Panc1 (cell line): ENCODE measurements around the gene UQCC2. TPM values are rescaled to one million over a fixed set of nuclear protein-coding genes. Genes with fewer than 3 reads are reported as not detected.

Source experiments
- ATAC-seq: fragments of 200-7000 bp; cut with Tn5 transposase; 2 replicates; pipeline ENCODE4 v1.9.1; 2020; ENCODE audit warnings: mild to moderate bottlenecking, moderate library complexity
- BruUV-seq: library from RNA; stranded (reverse); fragments of 400-500 nt; replicated peaks from 2 replicates; lab custom pipeline; 2021; lab: Mats Ljungman, UMichigan
- CTCF ChIA-PET: fragments of 300-600 bp; sonication (Branson Sonifier 250); formaldehyde crosslinking; loops from one replicate; lab custom pipeline; 2022; ENCODE audit warnings: antibody characterized with exemption; lab: Charles Lee
- POLR2A ChIA-PET: fragments of 300-600 bp; sonication (Branson Sonifier 250); formaldehyde crosslinking; loops from one replicate; lab custom pipeline; 2022; ENCODE audit warnings: antibody characterized with exemption; lab: Charles Lee
- DNase-seq: peaks from one replicate; pipeline ENCODE4 v3.0.0-alpha.2; 2010; ENCODE audit warnings: low read depth, low spot score
- H3K27ac ChIP-seq: 2 replicates; pipeline ENCODE4 v1.5.1; 2011; ENCODE audit warnings: mild to moderate bottlenecking, low read length, inconsistent platforms
- H3K27me3 ChIP-seq: fragments of 200-500 bp; sonication (Bioruptor generic); 2 replicates; pipeline ENCODE4 v1.6.0; 2014; ENCODE audit warnings: low read length, inconsistent platforms; ENCODE audit not compliant: control insufficient read depth, insufficient read depth
- H3K36me3 ChIP-seq: fragments of 200-500 bp; sonication (Bioruptor generic); 2 replicates; pipeline ENCODE4 v1.5.1; 2014; ENCODE audit warnings: inconsistent platforms, mild to moderate bottlenecking, low read length, moderate library complexity; ENCODE audit not compliant: control insufficient read depth, insufficient read depth
- H3K4me1 ChIP-seq: 2 replicates; pipeline ENCODE4 v1.5.1; 2011; ENCODE audit warnings: inconsistent platforms, mild to moderate bottlenecking, low read length, moderate library complexity; ENCODE audit not compliant: control insufficient read depth, insufficient read depth
- H3K4me3 ChIP-seq, 2 experiments: 2 replicates each; pipeline ENCODE4 v1.5.1; 2011 to 2012; ENCODE audit warnings: low read depth in 2 of 2, low read length in 2 of 2, mild to moderate bottlenecking in 2 of 2, inconsistent platforms in 1 of 2, moderate library complexity in 1 of 2
- H3K9me3 ChIP-seq: fragments of 200-500 bp; sonication (Bioruptor generic); 2 replicates; pipeline ENCODE4 v1.5.1; 2014; ENCODE audit warnings: low read depth, mild to moderate bottlenecking, inconsistent platforms, low read length, moderate library complexity; ENCODE audit not compliant: control insufficient read depth, insufficient read depth
- POLR2AphosphoS5 ChIP-seq: IDR thresholded peaks from 2 replicates; pipeline ENCODE4 v1.6.1; 2012; ENCODE audit warnings: mild to moderate bottlenecking, low read depth, low read length, moderate library complexity
- REST ChIP-seq, 2 experiments: IDR thresholded peaks; 2 replicates each; pipeline ENCODE4 v1.6.1; 2011 to 2012; ENCODE audit warnings: low read depth in 2 of 2, control low read depth in 1 of 2, low read length in 1 of 2, mild to moderate bottlenecking in 1 of 2, moderate library complexity in 1 of 2; ENCODE audit not compliant: insufficient read depth in 1 of 2
- SIN3A ChIP-seq: IDR thresholded peaks from 2 replicates; pipeline ENCODE4 v1.6.1; 2012; ENCODE audit warnings: low read depth, mild to moderate bottlenecking, low read length, moderate library complexity, borderline replicate concordance; ENCODE audit not compliant: insufficient read depth
- TCF7L2 ChIP-seq: IDR thresholded peaks from 2 replicates; pipeline ENCODE4 v1.6.1; 2011; ENCODE audit warnings: mild to moderate bottlenecking, low read depth, low read length, inconsistent platforms
- in situ Hi-C: cut with HindIII; loops from 2 replicates; pipeline ENCODE4 v1.10.0; 2016; ENCODE audit warnings: low sequenced_read_pairs, low pct_unique_long_range_greater_than_20kb
- intact Hi-C: fragments of 100-400 bp; cut with micrococcal nuclease; formaldehyde crosslinking; loops from one replicate; pipeline ENCODE4 v1.10.0; 2022; ENCODE audit not compliant: unreplicated experiment
- total RNA-seq: library from RNA; stranded (reverse); gene quantifications from one replicate; pipeline ENCODE4 v1.2.1, GENCODE V29; 2021; ENCODE audit not compliant: unreplicated experiment
- TF ChIP-seq, protein P1 (sequence below): fragments of 450-650 bp; IDR thresholded peaks from 2 replicates; pipeline ENCODE4 v1.5.1; 2017; ENCODE audit warnings: mild to moderate bottlenecking

Gene UQCC2
- total RNA-seq, 1 experiment from 2014 or later = 135 TPM

DNA sequence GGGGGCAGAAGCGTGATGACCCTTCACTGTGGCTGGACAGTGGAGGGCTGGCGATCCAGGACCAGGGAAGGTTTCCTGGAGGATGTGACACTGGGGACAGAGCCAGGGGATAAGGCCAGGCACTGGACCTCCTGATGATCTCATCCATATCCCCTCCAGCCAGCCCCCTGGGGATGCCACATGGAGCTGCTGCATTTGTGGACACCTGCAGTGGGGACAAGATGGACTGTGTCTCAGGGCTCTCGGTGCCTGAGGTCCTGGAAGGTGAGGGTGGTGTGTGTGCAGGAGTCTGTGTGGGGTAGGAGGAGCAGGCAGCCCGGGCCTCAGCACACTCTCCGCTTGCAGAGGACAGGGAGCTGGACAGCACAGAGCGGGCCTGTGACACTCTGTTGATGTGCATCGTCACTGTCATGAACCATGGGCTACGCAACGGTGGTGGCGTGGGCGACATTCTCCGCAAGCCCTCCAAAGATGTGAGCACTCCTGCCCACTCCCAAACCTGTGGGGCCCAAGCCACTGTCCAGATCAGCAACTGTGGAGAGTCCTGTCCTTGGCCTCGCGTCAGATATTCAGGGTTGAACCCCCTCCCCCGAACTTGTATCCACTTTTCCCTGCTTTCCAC is 19.9 kb downstream of the UQCC2 start:
- DNase-seq = no peak
- Histone ChIP-seq H3K4me1 (peaks cover 32% of the 10 kb centered on the region), H3K27ac (no peak overlapping the region; the same call in 1 of the 2 replicates), H3K27me3 (no peaks in the 10 kb centered on the region), H3K4me3 (no peak overlapping the region), H3K9me3 (no peaks in the 10 kb centered on the region), H3K36me3 (0 out of 2 replicates have a peak, but pooled peaks cover 2% of the 10 kb centered on the region)
- ChIA-PET POLR2A (no interaction called here), CTCF (no interaction called here)
- no peak for TF ChIP-seq REST (IDR thresholded peaks at IDR 0.05; ENCODE audit: insufficient read depth in 1 of 2, low read depth in 2 of 2, low read length in 1 of 2)
- TF ChIP-seq, protein P1, sequence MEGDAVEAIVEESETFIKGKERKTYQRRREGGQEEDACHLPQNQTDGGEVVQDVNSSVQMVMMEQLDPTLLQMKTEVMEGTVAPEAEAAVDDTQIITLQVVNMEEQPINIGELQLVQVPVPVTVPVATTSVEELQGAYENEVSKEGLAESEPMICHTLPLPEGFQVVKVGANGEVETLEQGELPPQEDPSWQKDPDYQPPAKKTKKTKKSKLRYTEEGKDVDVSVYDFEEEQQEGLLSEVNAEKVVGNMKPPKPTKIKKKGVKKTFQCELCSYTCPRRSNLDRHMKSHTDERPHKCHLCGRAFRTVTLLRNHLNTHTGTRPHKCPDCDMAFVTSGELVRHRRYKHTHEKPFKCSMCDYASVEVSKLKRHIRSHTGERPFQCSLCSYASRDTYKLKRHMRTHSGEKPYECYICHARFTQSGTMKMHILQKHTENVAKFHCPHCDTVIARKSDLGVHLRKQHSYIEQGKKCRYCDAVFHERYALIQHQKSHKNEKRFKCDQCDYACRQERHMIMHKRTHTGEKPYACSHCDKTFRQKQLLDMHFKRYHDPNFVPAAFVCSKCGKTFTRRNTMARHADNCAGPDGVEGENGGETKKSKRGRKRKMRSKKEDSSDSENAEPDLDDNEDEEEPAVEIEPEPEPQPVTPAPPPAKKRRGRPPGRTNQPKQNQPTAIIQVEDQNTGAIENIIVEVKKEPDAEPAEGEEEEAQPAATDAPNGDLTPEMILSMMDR = no peak
- TF ChIP-seq POLR2AphosphoS5 = no peak
- TF ChIP-seq SIN3A = no peak
- no peak for TF ChIP-seq TCF7L2
- ATAC-seq = no peak
- no TSS peak for BruUV-seq
- in situ Hi-C loops (no loop called here), intact Hi-C loops (no loop called here)

DNA sequence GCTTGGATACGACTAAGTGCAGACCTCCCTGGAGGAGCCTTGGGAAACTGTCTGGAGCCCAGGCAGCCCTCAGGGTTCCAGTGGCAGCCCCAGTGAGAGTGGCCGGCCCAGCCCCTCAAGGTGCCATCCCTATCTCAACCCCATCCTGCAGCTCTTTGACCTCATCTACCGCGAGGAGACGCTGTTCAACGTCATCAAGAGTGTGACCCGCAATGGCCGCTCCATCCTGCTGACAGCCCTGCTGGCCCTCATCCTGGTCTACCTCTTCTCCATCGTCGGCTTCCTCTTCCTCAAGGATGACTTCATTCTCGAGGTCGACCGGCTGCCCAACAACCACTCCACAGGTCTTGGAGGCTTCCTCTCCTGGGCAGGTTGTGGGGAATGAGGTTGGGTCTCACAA is 20.7 kb downstream of the UQCC2 start:
- intact Hi-C loops = no loop called here
- Histone ChIP-seq H3K27ac (no peak overlapping the region), H3K4me1 (peaks cover 27% of the 10 kb centered on the region), H3K27me3 (no peaks in the 10 kb centered on the region), H3K36me3 (0 out of 2 replicates have a peak, but pooled peaks cover 2% of the 10 kb centered on the region), H3K9me3 (no peaks in the 10 kb centered on the region), H3K4me3 (no peak overlapping the region)
- POLR2A ChIA-PET = no interaction called here
- ATAC-seq (no peak), DNase-seq (no peak)
- no peak for TF ChIP-seq TCF7L2
- TF ChIP-seq SIN3A = no peak
- no TSS peak for BruUV-seq
- in situ Hi-C loops = no loop called here
- CTCF ChIA-PET = interaction anchor here (1.3 kb wide), 1 partner anchor 10 kb away, joined by 6 read pairs; no protein-coding TSS in a partner anchor

DNA sequence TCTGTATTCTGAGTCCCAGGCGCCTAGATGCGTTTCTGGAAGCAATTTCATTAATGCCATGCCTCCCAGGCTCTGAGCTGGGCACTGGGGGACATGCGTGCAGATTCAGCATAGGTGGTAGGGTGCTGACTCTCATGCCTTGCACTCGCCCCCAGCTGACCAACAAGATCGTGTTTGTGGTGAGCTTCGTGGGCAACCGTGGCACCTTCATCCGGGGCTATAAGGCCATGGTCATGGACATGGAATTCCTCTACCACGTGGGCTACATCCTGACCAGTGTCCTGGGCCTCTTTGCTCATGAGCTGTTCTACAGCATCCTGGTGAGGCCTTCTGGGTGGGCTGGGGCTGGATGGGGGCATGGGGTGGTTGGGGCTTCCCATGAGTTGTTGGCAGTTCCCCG is 21.6 kb downstream of the UQCC2 start:
- BruUV-seq = no TSS peak
- H3K4me1 ChIP-seq = peaks cover 23% of the 10 kb centered on the region
- ChIA-PET CTCF (interaction anchor here (1.3 kb wide), 1 partner anchor 11 kb away, joined by 6 read pairs; no protein-coding TSS in a partner anchor), POLR2A (no interaction called here)
- TF ChIP-seq REST (IDR thresholded peaks at IDR 0.05; ENCODE audit: insufficient read depth in 1 of 2, low read depth in 2 of 2, low read length in 1 of 2) = no peak
- TF ChIP-seq TCF7L2 = no peak
- TF ChIP-seq SIN3A = no peak
- no peak for TF ChIP-seq POLR2AphosphoS5
- TF ChIP-seq, protein P1 = no peak
- intact Hi-C loops (no loop called here), in situ Hi-C loops (no loop called here)
- H3K27me3 ChIP-seq = no peaks in the 10 kb centered on the region
- 0 out of 2 replicates have a peak, but pooled peaks cover 2% of the 10 kb centered on the region for H3K36me3 ChIP-seq
- ATAC-seq = no peak
- H3K27ac ChIP-seq = no peak overlapping the region
- H3K9me3 ChIP-seq = no peaks in the 10 kb centered on the region
- no peak overlapping the region for H3K4me3 ChIP-seq
- no peak for DNase-seq
